Erythroblast (primary cell): ENCODE measurements around the gene SEC62.

ENCODE experiments used
- GATA1 ChIP-seq: IDR thresholded peaks from 2 replicates; pipeline ENCODE4 v1.6.1; 2011; ENCODE audit warnings: low read depth, mild to moderate bottlenecking, control low read depth, low read length, moderate library complexity
- POLR2A ChIP-seq: IDR thresholded peaks from 2 replicates; pipeline ENCODE4 v1.6.1; 2011; ENCODE audit warnings: mild to moderate bottlenecking, low read length

- TF ChIP-seq POLR2A = no peak
- TF ChIP-seq GATA1 = no peak
Measured at GRCh38 chr3:170044795-170045244, 78.2 kb downstream of the SEC62 start.
